Prostate gland (tissue), 2 donors: Measurements from ENCODE around the gene P2RY2.

Experiments
- POLR2A ChIP-seq: fragments of 450-650 bp; IDR thresholded peaks from one replicate; pipeline ENCODE4 v1.6.1; 2016; ENCODE audit warnings: antibody characterized with exemption, mild to moderate bottlenecking
- POLR2AphosphoS5 ChIP-seq: sonication (generic); formaldehyde crosslinking; IDR thresholded peaks from one replicate; pipeline ENCODE4 v1.6.1; 2017; ENCODE audit warnings: antibody characterized with exemption
- TF ChIP-seq, protein P1 (sequence below), 4 experiments: fragments of 200-600 bp in 2 of 4; fragments of 450-650 bp in 2 of 4; sonication (generic) in 2 of 4; IDR thresholded peaks; 1 replicate in 3 of 4; 2 replicates in 1 of 4; pipeline ENCODE4 v1.5.1; 2016 to 2019; ENCODE audit warnings: antibody characterized with exemption in 4 of 4, mild to moderate bottlenecking in 2 of 4, moderate library complexity in 2 of 4

- TF ChIP-seq, protein P1, sequence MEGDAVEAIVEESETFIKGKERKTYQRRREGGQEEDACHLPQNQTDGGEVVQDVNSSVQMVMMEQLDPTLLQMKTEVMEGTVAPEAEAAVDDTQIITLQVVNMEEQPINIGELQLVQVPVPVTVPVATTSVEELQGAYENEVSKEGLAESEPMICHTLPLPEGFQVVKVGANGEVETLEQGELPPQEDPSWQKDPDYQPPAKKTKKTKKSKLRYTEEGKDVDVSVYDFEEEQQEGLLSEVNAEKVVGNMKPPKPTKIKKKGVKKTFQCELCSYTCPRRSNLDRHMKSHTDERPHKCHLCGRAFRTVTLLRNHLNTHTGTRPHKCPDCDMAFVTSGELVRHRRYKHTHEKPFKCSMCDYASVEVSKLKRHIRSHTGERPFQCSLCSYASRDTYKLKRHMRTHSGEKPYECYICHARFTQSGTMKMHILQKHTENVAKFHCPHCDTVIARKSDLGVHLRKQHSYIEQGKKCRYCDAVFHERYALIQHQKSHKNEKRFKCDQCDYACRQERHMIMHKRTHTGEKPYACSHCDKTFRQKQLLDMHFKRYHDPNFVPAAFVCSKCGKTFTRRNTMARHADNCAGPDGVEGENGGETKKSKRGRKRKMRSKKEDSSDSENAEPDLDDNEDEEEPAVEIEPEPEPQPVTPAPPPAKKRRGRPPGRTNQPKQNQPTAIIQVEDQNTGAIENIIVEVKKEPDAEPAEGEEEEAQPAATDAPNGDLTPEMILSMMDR (IDR thresholded peaks at IDR 0.05), result no peak
- TF ChIP-seq POLR2A (no peak), POLR2AphosphoS5 (no peak)
Measured at GRCh38 chr11:73267906-73268540, 49.9 kb downstream of the P2RY2 start.
